OCI-LY7 (cell line): ENCODE measurements around the gene RET. TPM values are rescaled to one million over a fixed set of nuclear protein-coding genes. Genes with fewer than 3 reads are reported as not detected.

ENCODE experiments used
- BruUV-seq: library from RNA; stranded (reverse); fragments of 400-500 nt; replicated peaks from 2 replicates; lab custom pipeline; 2021; lab: Mats Ljungman, UMichigan
- CTCF ChIA-PET: fragments of 300-600 bp; sonication (Branson Sonifier 250); formaldehyde crosslinking; loops from one replicate; lab custom pipeline; 2022; ENCODE audit warnings: antibody characterized with exemption; ENCODE audit not compliant: unreplicated experiment; lab: Charles Lee
- POLR2A ChIA-PET: fragments of 300-600 bp; sonication (Branson Sonifier 250); formaldehyde crosslinking; loops from one replicate; lab custom pipeline; 2022; ENCODE audit warnings: antibody characterized with exemption; lab: Charles Lee
- DNase-seq: peaks from one replicate; pipeline ENCODE4 v3.0.0-alpha.2; 2015; ENCODE audit warnings: low spot score
- H2AFZ ChIP-seq: fragments of 200-600 bp; sonication (generic), shearing (Covaris generic); 2 replicates; pipeline ENCODE4 v1.6.1; 2014; ENCODE audit warnings: mild to moderate bottlenecking, antibody characterized with exemption, low read length, moderate library complexity
- H3K27ac ChIP-seq: fragments of 200-600 bp; sonication (generic); 2 replicates; pipeline ENCODE4 v1.5.1; 2014; ENCODE audit warnings: mixed run types, low read depth, mild to moderate bottlenecking, moderate library complexity, low read length, inconsistent platforms; ENCODE audit not compliant: poor library complexity, severe bottlenecking
- H3K36me3 ChIP-seq: fragments of 200-600 bp; sonication (generic); 2 replicates; pipeline ENCODE4 v1.6.1; 2014; ENCODE audit warnings: mild to moderate bottlenecking, antibody characterized with exemption, low read length, moderate library complexity, mixed read lengths; ENCODE audit not compliant: insufficient read depth
- H3K4me1 ChIP-seq: fragments of 200-600 bp; sonication (generic); 2 replicates; pipeline ENCODE4 v1.5.1; 2014; ENCODE audit warnings: mild to moderate bottlenecking, low read length; ENCODE audit not compliant: insufficient read depth, poor library complexity, severe bottlenecking
- H3K4me2 ChIP-seq: fragments of 200-600 bp; sonication (generic); 2 replicates; pipeline ENCODE4 v1.6.1; 2014; ENCODE audit warnings: mild to moderate bottlenecking, low read length
- H3K4me3 ChIP-seq: fragments of 200-600 bp; sonication (generic); 2 replicates; pipeline ENCODE4 v1.5.1; 2014; ENCODE audit warnings: mild to moderate bottlenecking, low read depth, low read length; ENCODE audit not compliant: poor library complexity, severe bottlenecking
- H3K79me2 ChIP-seq: fragments of 200-600 bp; sonication (generic); 2 replicates; pipeline ENCODE4 v1.6.1; 2016; ENCODE audit warnings: low read depth, mild to moderate bottlenecking, low read length, moderate library complexity, mixed read lengths; ENCODE audit not compliant: insufficient read depth
- H3K9me2 ChIP-seq: fragments of 200-600 bp; sonication (generic); 2 replicates; pipeline ENCODE4 v1.6.1; 2016; ENCODE audit warnings: mild to moderate bottlenecking, low read length, mixed read lengths; ENCODE audit not compliant: insufficient read depth
- H3K9me3 ChIP-seq: fragments of 200-600 bp; sonication (generic); 2 replicates; pipeline ENCODE4 v1.6.1; 2014; ENCODE audit warnings: mild to moderate bottlenecking, mixed run types, low read length, mixed read lengths
- H4K20me1 ChIP-seq: fragments of 200-600 bp; sonication (generic); 2 replicates; pipeline ENCODE4 v1.6.1; 2014; ENCODE audit warnings: mild to moderate bottlenecking, antibody characterized with exemption, low read length, moderate library complexity, mixed read lengths; ENCODE audit not compliant: insufficient read depth
- EZH2phosphoT487 ChIP-seq: fragments of 200-600 bp; sonication (generic); IDR thresholded peaks from 2 replicates; pipeline ENCODE4 v1.6.1; 2018; ENCODE audit warnings: low read depth, borderline replicate concordance, mild to moderate bottlenecking, mixed run types, antibody characterized with exemption, low read length, moderate library complexity, mixed read lengths
- intact Hi-C: fragments of 100-400 bp; cut with micrococcal nuclease; formaldehyde crosslinking; loops from one replicate; pipeline ENCODE4 v1.10.0; 2022; ENCODE audit not compliant: unreplicated experiment
- total RNA-seq, 2 experiments: library from RNA; depleted of rRNA in 1 of 2; stranded (reverse); fragments of >200 nt in 1 of 2; shearing (Covaris generic) in 1 of 2; gene quantifications; 2 replicates each; pipeline ENCODE4 v1.2.3, GENCODE V29; 2014 to 2022
- TF ChIP-seq, protein P1 (sequence below): fragments of 200-600 bp; sonication (generic); conservative IDR thresholded peaks from 2 replicates; pipeline ENCODE4 v1.5.1; 2014; ENCODE audit warnings: mild to moderate bottlenecking, antibody characterized with exemption, low read length, moderate library complexity, mixed read lengths

The RET gene
- total RNA-seq, 2 experiments from 2014 or later = 0.06 TPM; not detected in 1

DNA sequence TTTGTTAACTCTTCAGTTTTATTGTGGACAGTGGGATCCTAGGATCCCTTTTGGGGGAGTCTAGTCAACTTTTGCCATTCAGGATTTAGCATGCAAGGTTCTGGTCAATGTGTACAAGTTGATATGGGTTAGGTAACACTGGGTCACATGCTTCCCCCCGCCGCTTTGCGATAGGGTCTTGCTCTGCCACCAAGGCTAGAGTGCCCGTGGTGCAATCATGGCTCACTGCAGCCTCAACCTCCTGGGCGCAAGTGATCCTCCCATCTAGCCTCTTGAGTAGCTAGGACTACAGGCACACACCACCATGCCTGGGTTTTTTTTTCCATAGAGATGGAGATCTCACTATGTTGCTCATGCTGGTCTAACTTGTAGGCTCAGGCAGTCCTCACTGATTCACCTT lies 58.2 kb downstream of the RET start:
- TF ChIP-seq EZH2phosphoT487 = no peak
- TF ChIP-seq, protein P1, sequence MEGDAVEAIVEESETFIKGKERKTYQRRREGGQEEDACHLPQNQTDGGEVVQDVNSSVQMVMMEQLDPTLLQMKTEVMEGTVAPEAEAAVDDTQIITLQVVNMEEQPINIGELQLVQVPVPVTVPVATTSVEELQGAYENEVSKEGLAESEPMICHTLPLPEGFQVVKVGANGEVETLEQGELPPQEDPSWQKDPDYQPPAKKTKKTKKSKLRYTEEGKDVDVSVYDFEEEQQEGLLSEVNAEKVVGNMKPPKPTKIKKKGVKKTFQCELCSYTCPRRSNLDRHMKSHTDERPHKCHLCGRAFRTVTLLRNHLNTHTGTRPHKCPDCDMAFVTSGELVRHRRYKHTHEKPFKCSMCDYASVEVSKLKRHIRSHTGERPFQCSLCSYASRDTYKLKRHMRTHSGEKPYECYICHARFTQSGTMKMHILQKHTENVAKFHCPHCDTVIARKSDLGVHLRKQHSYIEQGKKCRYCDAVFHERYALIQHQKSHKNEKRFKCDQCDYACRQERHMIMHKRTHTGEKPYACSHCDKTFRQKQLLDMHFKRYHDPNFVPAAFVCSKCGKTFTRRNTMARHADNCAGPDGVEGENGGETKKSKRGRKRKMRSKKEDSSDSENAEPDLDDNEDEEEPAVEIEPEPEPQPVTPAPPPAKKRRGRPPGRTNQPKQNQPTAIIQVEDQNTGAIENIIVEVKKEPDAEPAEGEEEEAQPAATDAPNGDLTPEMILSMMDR = no peak
- Histone ChIP-seq H2AFZ (no peak overlapping the region), H3K79me2 (peaks cover 28% of the 10 kb centered on the region), H3K4me2 (peak overlapping the region; percentile 89), H4K20me1 (peaks cover 8% of the 10 kb centered on the region; the same call in 1 of the 2 replicates), H3K4me3 (peak overlapping the region; percentile 44), H3K36me3 (no peaks in the 10 kb centered on the region), H3K4me1 (peaks cover 66% of the 10 kb centered on the region), H3K9me3 (no peaks in the 10 kb centered on the region), H3K27ac (peak overlapping the region; percentile 70), H3K9me2 (no peaks in the 10 kb centered on the region)
- POLR2A ChIA-PET = interaction anchor here (0.7 to 4.5 kb wide), 6 partner anchors 14 to 314 kb away, joined by 3 to 34 read pairs (median 4); no protein-coding TSS in a partner anchor
- intact Hi-C loops = loop anchor here (10.0 kb wide), 2 partner anchors 500 to 580 kb away; partner anchors contain the start of gene ZNF33B
- no peak for DNase-seq
- BruUV-seq = no TSS peak
- CTCF ChIA-PET = no interaction called here

DNA sequence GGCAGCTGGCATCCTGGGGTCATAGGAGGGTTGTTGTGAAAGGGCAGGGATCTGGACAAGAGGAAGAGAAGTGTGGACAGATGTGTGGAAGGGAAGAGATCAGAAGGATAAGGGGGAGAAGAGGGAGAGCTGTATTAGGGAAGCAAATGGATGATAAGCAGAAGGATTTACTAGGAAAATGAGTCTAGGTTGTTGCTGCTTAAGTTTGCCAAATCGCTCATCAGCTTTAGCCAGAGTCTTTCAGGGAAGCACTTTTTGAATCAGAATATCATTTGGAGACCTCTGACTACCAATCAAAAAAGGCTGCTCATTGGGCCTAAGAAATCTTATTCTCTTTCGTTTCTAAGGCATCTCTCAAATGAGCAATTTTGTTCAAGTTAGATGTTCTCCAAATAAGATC lies 58.8 kb downstream of the RET start:
- Histone ChIP-seq H2AFZ (no peak overlapping the region), H3K79me2 (peaks cover 34% of the 10 kb centered on the region), H3K9me2 (no peaks in the 10 kb centered on the region), H3K36me3 (no peaks in the 10 kb centered on the region), H3K9me3 (no peaks in the 10 kb centered on the region), H4K20me1 (peaks cover 8% of the 10 kb centered on the region; the same call in 1 of the 2 replicates), H3K4me2 (peak overlapping the region; percentile 89), H3K4me1 (peaks cover 72% of the 10 kb centered on the region), H3K4me3 (peak overlapping the region; percentile 0), H3K27ac (no peak overlapping the region)
- BruUV-seq = no TSS peak
- TF ChIP-seq, protein P1 = no peak
- TF ChIP-seq EZH2phosphoT487 = no peak
- POLR2A ChIA-PET = interaction anchor here (0.7 to 4.5 kb wide), 3 partner anchors 14 to 314 kb away, joined by 3 to 34 read pairs (median 5); no protein-coding TSS in a partner anchor
- intact Hi-C loops = loop anchor here (10.0 kb wide), 2 partner anchors 501 to 581 kb away; partner anchors contain the start of gene ZNF33B
- no peak for DNase-seq
- CTCF ChIA-PET = no interaction called here

DNA sequence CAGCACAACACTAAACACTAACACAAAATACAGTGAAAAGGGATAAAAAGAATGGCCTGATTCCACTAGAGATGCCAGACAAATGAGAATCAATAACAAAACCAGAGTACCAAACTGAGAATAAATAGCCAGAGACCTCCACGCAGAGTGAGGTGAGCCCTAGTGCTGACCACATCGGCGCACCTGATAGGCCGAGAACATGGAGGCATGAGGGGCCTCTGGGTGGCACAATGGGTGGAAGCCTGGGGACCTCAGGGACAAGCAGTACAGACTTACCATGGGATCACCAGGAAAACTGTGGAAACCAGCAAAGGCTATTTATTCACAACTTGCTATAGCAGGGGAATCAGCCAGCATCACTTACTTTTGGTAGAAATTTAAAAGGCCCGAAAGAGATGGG lies 59.6 kb downstream of the RET start:
- intact Hi-C loops = loop anchor here (10.0 kb wide), 2 partner anchors 502 to 582 kb away; partner anchors contain the start of gene ZNF33B
- Histone ChIP-seq H3K36me3 (no peaks in the 10 kb centered on the region), H3K4me3 (peak overlapping the region; percentile 92), H2AFZ (no peak overlapping the region), H3K79me2 (peaks cover 42% of the 10 kb centered on the region), H4K20me1 (peaks cover 8% of the 10 kb centered on the region; the same call in 1 of the 2 replicates), H3K9me2 (no peaks in the 10 kb centered on the region), H3K27ac (no peak overlapping the region), H3K9me3 (no peaks in the 10 kb centered on the region), H3K4me2 (peak overlapping the region; percentile 89), H3K4me1 (peaks cover 80% of the 10 kb centered on the region)
- TF ChIP-seq, protein P1 = no peak
- no peak for TF ChIP-seq EZH2phosphoT487
- no TSS peak for BruUV-seq
- DNase-seq = no peak
- ChIA-PET POLR2A (no interaction called here), CTCF (no interaction called here)
